Osteoblast (primary cell): Measurements from ENCODE around the gene BBX. TPM values are rescaled to one million over a fixed set of nuclear protein-coding genes. Genes with fewer than 3 reads are reported as not detected.

Source experiments
- DNase-seq: peaks from one replicate; pipeline ENCODE4 v3.0.0; 2011; ENCODE audit warnings: low spot score, mixed read lengths; ENCODE audit not compliant: insufficient read length; ENCODE audit errors: missing footprints
- H2AFZ ChIP-seq: 2 replicates; pipeline ENCODE4 v1.6.0; 2011; ENCODE audit warnings: mild to moderate bottlenecking, low read length
- H3K27ac ChIP-seq: 2 replicates; pipeline ENCODE4 v1.5.1; 2011; ENCODE audit warnings: mild to moderate bottlenecking, low read depth, low read length, moderate library complexity
- H3K27me3 ChIP-seq: 2 replicates; pipeline ENCODE4 v1.6.0; 2012; ENCODE audit warnings: mild to moderate bottlenecking, control low read depth, inconsistent platforms, low read length, moderate library complexity; ENCODE audit not compliant: insufficient read depth
- H3K36me3 ChIP-seq: 2 replicates; pipeline ENCODE4 v1.5.1; 2011; ENCODE audit warnings: mild to moderate bottlenecking, low read length, control low read depth, moderate library complexity; ENCODE audit not compliant: insufficient read depth
- H3K4me1 ChIP-seq: 2 replicates; pipeline ENCODE4 v1.5.1; 2011; ENCODE audit warnings: mild to moderate bottlenecking, low read length, control low read depth, moderate library complexity; ENCODE audit not compliant: insufficient read depth
- H3K4me2 ChIP-seq: 2 replicates; pipeline ENCODE4 v1.6.0; 2011; ENCODE audit warnings: mild to moderate bottlenecking, low read length; ENCODE audit not compliant: insufficient read depth
- H3K4me3 ChIP-seq: fragments of 200-600 bp; sonication (generic); 3 replicates; pipeline ENCODE4 v1.5.1; 2012; ENCODE audit warnings: mild to moderate bottlenecking, low read length, inconsistent platforms; ENCODE audit not compliant: insufficient read depth
- H3K79me2 ChIP-seq: 2 replicates; pipeline ENCODE4 v1.6.0; 2012; ENCODE audit warnings: mild to moderate bottlenecking, low read length, control low read depth, inconsistent platforms; ENCODE audit not compliant: insufficient read depth
- H3K9me3 ChIP-seq: 2 replicates; pipeline ENCODE4 v1.5.1; 2011; ENCODE audit warnings: low read depth, low read length, control low read depth
- H4K20me1 ChIP-seq: 2 replicates; pipeline ENCODE4 v1.6.0; 2012; ENCODE audit warnings: mild to moderate bottlenecking, low read length, control low read depth; ENCODE audit not compliant: insufficient read depth
- total RNA-seq: library from RNA; depleted of rRNA; stranded (reverse); fragments of >200 nt; gene quantifications from 2 replicates; pipeline ENCODE4 v1.2.3, GENCODE V29; 2012
- TF ChIP-seq, protein P1 (sequence below): IDR thresholded peaks from 2 replicates; pipeline ENCODE4 v1.5.1; 2011; ENCODE audit warnings: mild to moderate bottlenecking, low read depth, low read length, moderate library complexity; ENCODE audit errors: extremely low read depth

BBX gene
- total RNA-seq, 1 donor, result 66.6 TPM

DNA sequence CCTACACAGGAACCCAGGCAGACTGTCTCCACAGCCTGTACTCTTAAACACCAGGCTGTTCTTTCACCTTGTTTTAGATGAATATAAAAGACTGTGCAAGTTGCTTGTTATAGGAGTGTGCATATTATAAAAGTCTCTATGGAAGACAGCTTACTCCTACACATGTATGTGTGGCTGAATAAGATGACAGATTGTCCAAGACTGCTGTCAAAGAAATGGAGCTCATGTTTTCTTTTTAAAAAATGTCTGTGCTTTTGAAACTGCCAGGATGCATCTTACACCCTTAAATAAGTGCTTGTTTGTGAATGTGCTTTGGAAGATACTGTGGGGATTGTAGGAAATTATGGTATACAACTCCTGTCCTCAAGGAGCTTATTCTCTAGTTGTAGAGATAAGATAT lies 237.4 kb downstream of the BBX start:
- Histone ChIP-seq H3K9me3 (no peaks in the 10 kb centered on the region), H3K27ac (no peak overlapping the region), H3K36me3 (peaks cover 2% of the 10 kb centered on the region), H3K4me1 (no peaks in the 10 kb centered on the region), H2AFZ (no peak overlapping the region), H3K79me2 (no peaks in the 10 kb centered on the region), H3K4me2 (no peak overlapping the region), H4K20me1 (no peaks in the 10 kb centered on the region), H3K27me3 (no peaks in the 10 kb centered on the region), H3K4me3 (no peak overlapping the region)
- TF ChIP-seq, protein P1, sequence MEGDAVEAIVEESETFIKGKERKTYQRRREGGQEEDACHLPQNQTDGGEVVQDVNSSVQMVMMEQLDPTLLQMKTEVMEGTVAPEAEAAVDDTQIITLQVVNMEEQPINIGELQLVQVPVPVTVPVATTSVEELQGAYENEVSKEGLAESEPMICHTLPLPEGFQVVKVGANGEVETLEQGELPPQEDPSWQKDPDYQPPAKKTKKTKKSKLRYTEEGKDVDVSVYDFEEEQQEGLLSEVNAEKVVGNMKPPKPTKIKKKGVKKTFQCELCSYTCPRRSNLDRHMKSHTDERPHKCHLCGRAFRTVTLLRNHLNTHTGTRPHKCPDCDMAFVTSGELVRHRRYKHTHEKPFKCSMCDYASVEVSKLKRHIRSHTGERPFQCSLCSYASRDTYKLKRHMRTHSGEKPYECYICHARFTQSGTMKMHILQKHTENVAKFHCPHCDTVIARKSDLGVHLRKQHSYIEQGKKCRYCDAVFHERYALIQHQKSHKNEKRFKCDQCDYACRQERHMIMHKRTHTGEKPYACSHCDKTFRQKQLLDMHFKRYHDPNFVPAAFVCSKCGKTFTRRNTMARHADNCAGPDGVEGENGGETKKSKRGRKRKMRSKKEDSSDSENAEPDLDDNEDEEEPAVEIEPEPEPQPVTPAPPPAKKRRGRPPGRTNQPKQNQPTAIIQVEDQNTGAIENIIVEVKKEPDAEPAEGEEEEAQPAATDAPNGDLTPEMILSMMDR, result no peak
- DNase-seq, result no peak

DNA sequence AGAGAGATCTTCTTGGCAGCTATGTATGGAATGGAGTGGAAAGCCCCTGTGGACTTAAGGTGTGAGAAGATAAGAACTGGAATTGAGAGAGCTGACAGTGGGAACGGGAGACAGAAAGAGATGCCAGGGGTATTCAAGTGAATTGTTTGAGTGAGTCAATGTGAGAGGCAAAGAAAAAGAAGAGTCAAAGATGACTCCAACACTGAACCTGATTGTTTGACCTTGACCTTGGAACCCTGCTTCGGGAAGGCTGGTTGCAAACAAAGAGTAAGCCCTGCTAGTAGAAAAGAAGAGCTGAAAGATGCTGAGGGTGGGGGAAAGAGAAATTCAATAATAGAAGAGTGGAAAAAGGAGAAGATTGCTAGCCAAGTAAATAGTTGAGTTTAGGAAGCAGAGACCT lies 238.6 kb downstream of the BBX start:
- Histone ChIP-seq H2AFZ (no peak overlapping the region), H4K20me1 (no peaks in the 10 kb centered on the region), H3K79me2 (no peaks in the 10 kb centered on the region), H3K36me3 (peaks cover 4% of the 10 kb centered on the region), H3K27me3 (no peaks in the 10 kb centered on the region), H3K4me1 (no peaks in the 10 kb centered on the region), H3K4me2 (no peak overlapping the region), H3K27ac (no peak overlapping the region), H3K9me3 (no peaks in the 10 kb centered on the region), H3K4me3 (no peak overlapping the region)
- no peak for DNase-seq
- TF ChIP-seq, protein P1, result no peak

DNA sequence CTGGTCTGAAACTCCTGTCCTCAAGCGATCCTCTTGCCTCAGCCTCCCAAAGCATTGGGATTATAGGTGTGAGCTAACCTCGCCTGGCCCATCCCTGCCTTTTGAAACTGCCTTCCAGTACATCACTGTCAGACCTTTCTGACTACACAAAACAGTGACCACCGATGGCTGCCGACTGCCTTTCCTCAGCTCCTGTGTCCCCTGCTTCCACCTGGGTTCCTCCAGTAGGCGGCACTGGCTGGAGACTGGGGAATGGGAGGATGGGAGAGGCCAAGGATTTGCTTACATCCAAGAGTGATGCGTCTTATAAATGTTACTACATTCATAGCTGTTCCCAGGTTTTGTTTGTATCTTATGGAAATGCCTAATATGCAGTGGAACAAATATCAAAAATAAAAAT lies 242.8 kb downstream of the BBX start:
- no peak for DNase-seq
- TF ChIP-seq, protein P1, result no peak
- no peak overlapping the region for H3K4me2 ChIP-seq
- no peak overlapping the region for H3K27ac ChIP-seq
- H3K9me3 ChIP-seq, result no peaks in the 10 kb centered on the region
- H3K27me3 ChIP-seq, result no peaks in the 10 kb centered on the region
- H3K79me2 ChIP-seq, result no peaks in the 10 kb centered on the region
- H4K20me1 ChIP-seq, result no peaks in the 10 kb centered on the region
- H2AFZ ChIP-seq, result no peak overlapping the region
- H3K36me3 ChIP-seq, result peaks cover 4% of the 10 kb centered on the region
- H3K4me3 ChIP-seq, result no peak overlapping the region
- no peaks in the 10 kb centered on the region for H3K4me1 ChIP-seq

DNA sequence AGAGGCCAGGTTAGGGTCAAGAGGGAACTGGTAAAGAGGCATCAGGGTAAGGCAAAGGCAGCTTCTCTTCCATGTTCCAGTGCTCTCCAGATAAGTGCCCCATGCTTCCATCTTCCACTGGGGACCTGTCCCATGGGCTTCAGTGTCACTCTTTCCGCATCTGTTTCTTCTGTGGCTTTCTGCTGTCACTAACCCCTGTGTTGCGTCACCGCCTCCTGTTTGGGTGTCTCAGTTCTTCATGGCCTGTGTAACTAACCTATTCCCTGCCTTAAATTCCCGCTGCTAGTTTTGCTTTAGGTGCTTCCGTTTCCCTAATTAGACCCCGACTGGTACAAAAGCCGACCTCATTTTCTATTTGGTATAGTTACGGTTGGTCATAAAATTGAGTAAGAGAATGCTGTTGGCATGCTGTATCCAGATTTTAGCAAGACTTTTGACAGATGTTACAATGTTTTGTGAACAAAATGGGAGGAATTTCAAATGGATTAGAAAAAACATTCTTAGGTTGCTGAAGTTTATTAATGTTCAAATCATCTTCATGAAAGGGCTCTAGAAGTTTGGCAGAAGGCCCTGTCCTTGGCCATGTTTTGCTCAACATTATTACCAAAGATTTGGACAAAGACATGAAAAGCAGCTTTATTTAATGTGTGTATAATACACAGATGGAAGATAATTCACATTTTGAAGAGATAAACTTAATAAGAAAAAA lies 245.3 kb downstream of the BBX start:
- Histone ChIP-seq H3K27me3 (no peaks in the 10 kb centered on the region), H3K4me2 (no peak overlapping the region), H4K20me1 (no peaks in the 10 kb centered on the region), H3K79me2 (no peaks in the 10 kb centered on the region), H2AFZ (no peak overlapping the region), H3K9me3 (no peaks in the 10 kb centered on the region), H3K27ac (no peak overlapping the region), H3K4me1 (no peaks in the 10 kb centered on the region), H3K4me3 (no peak overlapping the region), H3K36me3 (peaks cover 4% of the 10 kb centered on the region)
- TF ChIP-seq, protein P1, result no peak
- DNase-seq, result no peak
